NCI-H2196 treated with DMSO at 0.1 percent for 48 hours (cell line): ENCODE measurements around the gene UBR4.

Experiments used
- DNase-seq: peaks from one replicate; lab custom pipeline; 2025; ENCODE audit not compliant: unreplicated experiment; lab: John Stamatoyannopoulos, UW

The UBR4 gene

GRCh38 chr1:19096990-19097389 is 113.1 kb downstream of the UBR4 start:
- DNase-seq = no peak

DNA sequence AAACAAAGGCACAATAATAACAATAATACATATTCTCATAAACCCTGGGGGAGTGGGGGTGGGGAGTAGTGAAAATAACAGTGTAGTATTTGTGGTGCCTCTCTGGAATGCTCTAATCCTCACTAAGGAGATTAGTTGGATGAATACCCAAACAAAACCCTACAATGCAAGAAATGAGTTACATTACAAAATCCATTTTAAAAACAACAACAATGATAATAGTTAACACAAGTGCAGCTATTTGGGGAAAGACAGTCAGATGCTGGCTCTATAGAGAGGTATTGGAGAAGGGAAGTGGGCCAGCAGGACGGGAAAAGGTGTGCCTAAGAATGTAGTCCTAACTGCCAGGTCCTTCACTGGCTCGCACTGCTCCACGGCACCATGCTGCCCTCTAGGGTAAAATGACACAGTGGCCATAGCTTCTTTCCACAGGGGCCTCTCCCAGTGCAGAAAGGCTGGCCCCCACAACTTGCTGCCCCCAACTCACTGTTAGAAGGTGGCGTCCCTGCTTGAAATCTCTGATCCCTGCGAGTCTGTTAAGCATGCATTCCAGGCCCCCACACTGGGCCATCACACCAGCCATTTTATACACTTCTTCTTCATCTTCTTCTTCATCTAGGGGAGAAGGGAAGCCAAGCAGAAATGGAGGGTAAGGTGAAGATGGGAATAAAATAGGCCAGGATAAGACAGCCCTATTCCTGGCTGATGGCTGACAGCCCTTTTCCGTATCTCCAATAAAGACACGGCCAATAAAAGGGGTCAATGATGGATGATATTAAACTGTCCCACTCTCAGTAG is 113.8 kb downstream of the UBR4 start:
- DNase-seq = no peak

DNA sequence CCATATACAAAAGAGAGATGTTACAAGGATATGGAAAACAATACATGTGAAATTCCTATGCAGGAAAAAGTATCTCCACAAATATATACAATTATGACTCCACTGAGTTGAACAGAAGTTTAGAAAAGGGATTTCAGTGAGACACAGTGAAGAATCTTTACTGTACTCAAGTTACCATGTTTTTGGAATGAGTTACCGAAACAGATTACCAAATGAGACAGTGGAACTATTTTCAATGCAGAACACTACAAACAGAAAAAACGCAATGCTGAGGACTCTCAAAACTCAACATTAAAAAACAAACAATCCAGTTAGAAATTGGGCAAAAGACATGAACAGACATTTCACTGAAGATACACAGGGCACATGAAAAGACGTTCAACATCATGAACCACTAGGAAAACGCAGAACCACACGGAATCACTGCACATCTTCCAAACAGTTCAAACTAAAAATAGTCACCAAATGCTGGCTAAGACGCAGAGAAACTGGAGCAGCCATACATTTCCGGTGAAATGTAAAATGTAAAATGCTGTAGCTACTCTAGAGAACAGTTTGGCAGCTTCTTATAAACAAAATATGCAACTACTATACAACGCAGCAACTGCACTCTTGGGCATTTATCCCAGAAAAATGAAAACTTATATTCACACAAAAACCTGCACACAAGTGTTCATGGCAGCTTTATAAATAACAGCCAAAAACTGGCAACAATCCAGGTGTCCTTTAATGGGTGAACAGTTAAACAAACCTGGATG is 118.7 kb downstream of the UBR4 start:
- no peak for DNase-seq

DNA sequence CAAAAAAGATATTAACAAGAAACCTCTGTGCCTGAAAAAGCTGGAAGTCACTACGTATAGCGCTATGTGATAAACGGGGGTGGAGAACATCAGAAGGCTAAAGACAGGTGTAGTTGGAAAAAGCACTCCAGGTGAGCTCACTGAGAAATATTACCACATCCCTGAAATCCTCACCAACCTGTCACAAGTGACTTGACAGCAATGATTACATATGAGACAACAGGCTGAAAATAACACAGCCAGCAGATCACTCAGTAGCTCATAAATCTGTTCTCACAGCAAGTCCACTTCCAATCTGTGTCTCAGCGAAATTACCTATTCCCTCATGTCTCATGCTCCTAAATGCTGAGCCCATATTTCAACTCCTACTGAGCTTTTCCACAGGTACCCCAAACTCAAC is 120.5 kb downstream of the UBR4 start:
- DNase-seq = no peak

- no peak for DNase-seq
These were observed 121.2 kb downstream of the UBR4 start for GRCh38 chr1:19088717-19089442.

DNA sequence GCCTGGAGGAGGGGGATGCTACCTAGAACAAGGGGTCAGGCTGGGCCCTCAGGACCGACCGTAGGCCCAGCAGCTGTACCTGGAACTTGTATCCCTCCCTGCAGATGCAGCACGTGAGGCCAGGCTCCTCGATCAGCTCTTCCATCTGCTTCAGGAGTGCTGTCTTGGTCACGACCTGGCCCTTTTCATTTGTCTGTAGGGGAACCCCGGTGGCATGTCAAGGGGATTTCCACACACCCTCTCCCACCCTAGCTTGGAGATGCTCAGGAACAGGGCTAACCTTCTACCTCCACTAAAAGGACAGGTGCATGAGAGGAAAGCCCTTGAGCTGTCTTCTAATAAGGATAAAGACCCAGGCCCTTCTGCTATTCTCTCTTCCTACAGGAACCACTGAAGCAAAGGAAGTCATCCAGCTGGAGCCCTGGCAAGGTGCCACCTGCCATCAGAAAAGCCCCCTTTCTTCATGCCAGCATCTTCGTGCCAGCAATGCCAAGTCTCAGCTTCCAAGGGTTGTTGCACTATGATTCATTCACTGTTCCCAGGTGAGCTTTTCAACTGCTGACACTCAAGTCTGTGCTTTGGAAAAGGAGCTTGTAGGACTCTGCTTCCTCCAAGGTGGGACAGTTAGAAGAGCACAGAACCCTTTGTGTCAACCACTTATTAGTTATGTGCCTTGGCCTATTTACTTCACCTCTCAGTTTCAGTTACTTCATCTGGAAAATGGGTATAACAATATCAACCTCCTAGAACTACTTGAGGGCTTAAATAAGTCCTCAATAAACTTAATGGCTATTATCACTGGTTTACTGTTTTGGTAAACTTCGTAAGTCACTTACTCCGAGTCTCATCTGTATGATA is 122.1 kb downstream of the UBR4 start:
- no peak for DNase-seq

- DNase-seq = no peak
These were observed 122.9 kb downstream of the UBR4 start for GRCh38 chr1:19087017-19087736.

DNA sequence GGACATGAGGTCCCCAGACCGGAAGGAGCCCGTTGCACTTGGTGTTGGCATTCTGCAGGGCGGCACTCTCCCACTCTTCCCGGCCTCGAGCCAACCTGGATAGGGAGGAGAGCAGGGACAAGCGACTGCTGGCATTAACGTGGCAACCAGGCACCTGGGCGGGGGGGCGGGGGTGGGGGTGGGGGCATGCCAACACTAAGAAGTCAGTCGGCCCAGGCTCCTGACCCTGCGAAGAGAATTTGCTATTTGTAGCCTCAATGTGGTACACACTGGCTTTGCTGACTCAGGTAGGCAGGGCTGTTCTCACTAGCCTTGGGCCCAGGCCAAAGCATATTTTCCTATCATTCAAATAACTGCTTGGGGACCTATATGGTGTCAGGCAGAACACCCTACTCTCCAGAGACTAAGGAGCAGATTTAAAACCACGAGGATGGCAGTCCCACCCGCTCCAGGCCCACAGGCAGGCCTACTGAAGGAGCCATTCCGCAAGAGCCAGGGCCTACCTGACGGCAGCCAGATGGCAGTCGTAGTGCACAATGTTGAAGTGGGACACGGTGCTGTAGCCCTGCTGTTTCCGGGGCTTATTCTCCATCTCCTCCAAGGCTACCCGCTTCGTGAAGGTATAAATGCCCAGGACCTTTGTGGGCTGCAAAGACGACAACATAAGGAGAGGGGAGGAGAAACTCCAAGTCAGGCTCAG is 123.7 kb downstream of the UBR4 start:
- no peak for DNase-seq

GRCh38 chr1:19084206-19084738 is 125.8 kb downstream of the UBR4 start:
- DNase-seq = no peak

DNA sequence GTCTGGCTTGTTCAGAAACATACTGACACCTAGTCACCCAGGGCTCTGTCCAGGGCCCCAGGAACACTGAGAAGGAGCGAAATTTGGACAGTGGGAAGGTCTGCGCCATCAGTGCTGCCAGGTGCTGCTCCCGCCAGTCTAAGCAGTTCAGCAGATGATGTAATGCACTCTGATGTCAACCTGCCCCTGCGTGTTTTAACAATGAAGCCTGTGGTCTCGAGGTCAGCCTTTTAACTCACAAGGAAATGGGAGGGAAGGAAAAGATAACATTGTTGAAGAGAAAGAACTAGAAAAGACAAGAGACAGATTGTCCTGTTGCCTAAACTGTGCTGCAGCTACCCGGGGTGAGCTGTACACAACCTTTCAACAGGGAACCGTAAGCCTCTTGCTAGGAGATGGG is 127.0 kb downstream of the UBR4 start:
- DNase-seq = no peak

GRCh38 chr1:19081218-19081893 is 128.7 kb downstream of the UBR4 start:
- DNase-seq = no peak

DNA sequence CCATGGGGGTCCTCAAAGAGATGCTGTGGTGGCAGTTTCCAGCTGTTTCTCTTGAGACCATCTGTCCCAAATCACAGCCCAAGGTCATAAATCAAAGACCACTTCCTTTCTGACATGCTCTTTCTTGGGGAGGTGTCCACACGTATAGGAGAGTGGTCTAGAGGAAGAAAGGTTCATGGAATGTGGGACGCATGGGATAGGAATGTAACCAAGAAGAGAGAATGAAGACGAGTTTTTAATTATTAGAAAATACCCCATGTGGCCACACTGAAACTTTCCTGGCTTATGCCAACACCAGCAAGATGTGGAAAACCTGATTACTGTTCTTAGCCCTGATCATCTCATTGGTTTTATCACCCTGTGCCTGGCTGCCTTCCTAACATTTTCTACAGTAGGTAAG is 129.3 kb downstream of the UBR4 start:
- no peak for DNase-seq

DNA sequence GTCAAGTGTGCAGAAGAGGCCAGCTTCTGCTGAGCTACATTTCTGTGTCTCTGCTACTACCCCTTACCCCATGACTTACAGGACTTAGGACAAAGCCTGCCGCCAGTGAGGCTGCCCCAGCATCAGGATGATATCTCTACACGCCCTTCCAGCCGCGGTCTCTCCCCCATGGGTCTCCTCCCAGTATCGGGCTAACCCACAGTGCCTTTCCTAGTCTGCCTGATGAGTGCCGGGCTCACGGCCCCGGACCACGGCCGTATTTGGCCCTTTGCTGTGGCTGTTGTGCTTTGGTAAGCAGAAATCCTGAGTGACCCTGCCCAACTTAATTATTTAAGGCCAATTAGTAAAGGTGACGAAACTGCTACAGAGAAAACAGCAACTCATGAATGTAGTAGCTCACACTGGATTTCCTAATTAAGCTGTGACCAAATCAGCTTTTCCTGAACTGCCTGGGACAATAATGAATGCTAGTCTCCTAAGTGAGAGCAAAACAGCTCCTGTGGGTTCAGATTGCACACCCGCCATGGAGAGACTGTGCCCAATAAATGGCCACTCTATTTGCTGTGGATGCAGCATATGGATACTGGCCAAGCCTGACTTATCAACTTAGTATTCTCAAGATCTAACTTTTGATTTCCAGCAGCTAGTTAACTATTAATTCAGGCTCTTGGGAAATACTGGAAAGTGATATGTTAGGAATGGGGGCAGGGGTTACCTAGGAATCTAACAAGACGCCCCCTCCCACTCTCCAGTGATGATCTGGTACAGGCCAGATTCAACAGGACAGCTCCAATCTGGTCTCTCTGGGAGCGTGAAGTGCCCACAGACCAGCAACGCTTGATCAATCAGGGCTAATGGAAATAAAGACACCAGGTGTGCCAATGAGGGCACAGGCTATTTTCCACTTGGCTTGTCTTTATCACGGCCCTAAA is 130.3 kb downstream of the UBR4 start:
- no peak for DNase-seq

DNA sequence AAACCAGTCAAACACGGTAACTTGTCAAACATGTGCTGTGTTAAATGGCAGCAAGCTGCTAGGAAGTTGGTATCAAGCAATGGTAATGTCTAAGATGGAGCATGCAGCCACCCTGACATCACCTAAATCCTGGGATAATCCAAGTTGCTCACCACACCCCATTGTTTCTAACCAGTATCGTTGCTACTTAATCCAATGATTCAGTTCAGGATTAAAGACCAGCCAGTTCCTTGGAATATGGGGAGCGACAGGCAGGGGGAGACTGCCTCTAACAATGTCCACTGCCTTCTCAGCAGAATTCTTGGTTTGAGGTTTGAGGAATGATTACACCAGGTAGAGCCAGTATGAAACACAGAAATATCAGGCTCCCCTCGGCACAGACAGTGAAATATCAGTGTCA is 131.5 kb downstream of the UBR4 start:
- no peak for DNase-seq

DNA sequence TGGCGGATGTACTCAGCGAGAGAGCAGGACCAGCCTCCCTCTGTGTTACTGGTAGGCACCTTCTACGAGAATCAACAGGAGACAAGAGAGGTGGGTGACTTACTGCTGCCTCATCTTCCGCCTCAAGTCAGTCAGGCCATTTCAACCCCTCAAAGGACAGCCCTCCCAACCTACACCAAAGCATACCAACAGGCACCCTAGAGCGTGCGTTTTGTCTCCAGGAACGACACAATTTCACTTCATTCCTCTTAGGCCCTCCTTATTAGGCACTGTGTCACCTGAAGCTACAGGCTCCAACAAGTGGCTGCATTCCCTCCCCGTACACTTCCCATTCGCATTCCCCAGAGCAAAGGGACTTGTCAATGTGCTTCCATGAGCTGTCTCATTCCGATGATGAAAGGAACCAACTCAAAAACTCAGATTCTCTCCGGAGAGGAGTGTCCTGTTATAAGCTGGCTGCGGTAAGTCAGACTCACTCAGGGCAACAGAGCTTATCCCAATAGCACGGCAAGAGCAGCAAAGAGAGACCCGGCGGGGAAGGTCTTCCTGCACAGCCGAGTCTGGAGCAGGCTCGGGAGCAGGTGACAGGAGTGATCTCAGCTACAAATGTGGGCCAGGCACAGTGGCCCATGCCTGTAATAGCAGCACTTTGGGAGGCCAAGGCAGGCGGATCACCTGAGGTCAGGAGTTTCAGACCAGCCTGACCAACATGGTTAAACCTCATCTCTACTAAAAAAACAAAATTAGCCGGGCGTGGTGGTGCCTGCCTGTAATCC is 133.0 kb downstream of the UBR4 start:
- DNase-seq = no peak

GRCh38 chr1:19074902-19075721 is 135.0 kb downstream of the UBR4 start:
- DNase-seq = no peak
